ENCODE results near the gene GPRIN2. TPM values are rescaled to one million over a fixed set of nuclear protein-coding genes. Genes with fewer than 3 reads are reported as not detected.
A peak's percentile ranks its signal among the peaks of the same experiment; 100 is the strongest.
"Not testable (repeated sequence)": the region's sequence is repeated elsewhere in the genome, so short reads cannot be mapped to it uniquely, and the experiment has no call there.

Gene GPRIN2
- total and polyA plus RNA-seq, 4 donors = 17.7 to 36.5 (median 29.1) TPM

- Histone ChIP-seq H3K9me3 (ENCODE audit: control insufficient read depth in 4 of 4, insufficient read depth in 3 of 4, low read length in 3 of 4) (no peaks in the 10 kb centered on the region), H3K27me3 (ENCODE audit: control insufficient read depth in 3 of 3, insufficient read depth in 3 of 3, low read length in 2 of 3) (no peaks in the 10 kb centered on the region), H3K4me3 (no peak overlapping the region), H3K4me1 (ENCODE audit: control insufficient read depth in 5 of 5, insufficient read depth in 5 of 5, low read length in 5 of 5) (peaks cover 0 to 18% (median 3%) of the 10 kb centered on the region in 5 donors), H3K27ac (ENCODE audit: low read depth in 1 of 2, low read length in 1 of 2) (no peak overlapping the region), H3K9ac (ENCODE audit: insufficient read depth in 1 of 2, low read length in 2 of 2) (no peak overlapping the region), H3K36me3 (ENCODE audit: control insufficient read depth in 4 of 4, insufficient read depth in 4 of 4, low read length in 4 of 4) (no peaks in the 10 kb centered on the region)
- peak; percentile 26 to 91 (median 84) for DNase-seq
- ATAC-seq (ENCODE audit: insufficient read depth, low FRiP score) = no peak
- no peak for TF ChIP-seq CTCF (IDR thresholded peaks at IDR 0.05; ENCODE audit: control extremely low read depth, extremely low read depth)
Measured at GRCh38 chr10:46515366-46515765, 41.1 kb downstream of the GPRIN2 start.

GRCh38 chr10:46514899-46515298, 41.6 kb downstream of the GPRIN2 start:
- DNase-seq (peak in 2 of 3 donors; percentile 15 to 26), ATAC-seq (ENCODE audit: insufficient read depth, low FRiP score) (no peak)
- peaks cover 0 to 18% (median 3%) of the 10 kb centered on the region in 5 donors for H3K4me1 ChIP-seq (ENCODE audit: control insufficient read depth in 5 of 5, insufficient read depth in 5 of 5, low read length in 5 of 5)
- TF ChIP-seq CTCF (IDR thresholded peaks at IDR 0.05; ENCODE audit: control extremely low read depth, extremely low read depth) = no peak
- WGBS, 2 donors = 74 to 82% methylated on average over 3 of the region's 3 CpGs
- H3K4me3 ChIP-seq = no peak overlapping the region
- H3K36me3 ChIP-seq (ENCODE audit: control insufficient read depth in 4 of 4, insufficient read depth in 4 of 4, low read length in 4 of 4) = no peaks in the 10 kb centered on the region
- H3K9me3 ChIP-seq (ENCODE audit: control insufficient read depth in 4 of 4, insufficient read depth in 3 of 4, low read length in 3 of 4) = no peaks in the 10 kb centered on the region
- no peak overlapping the region for H3K27ac ChIP-seq (ENCODE audit: low read depth in 1 of 2, low read length in 1 of 2)
- H3K27me3 ChIP-seq (ENCODE audit: control insufficient read depth in 3 of 3, insufficient read depth in 3 of 3, low read length in 2 of 3) = no peaks in the 10 kb centered on the region
- no peak overlapping the region for H3K9ac ChIP-seq (ENCODE audit: insufficient read depth in 1 of 2, low read length in 2 of 2)

- H3K27ac ChIP-seq (ENCODE audit: low read depth in 1 of 2, low read length in 1 of 2) = no peak overlapping the region
- DNase-seq (peak in 1 of 3 donors; percentile 10), ATAC-seq (ENCODE audit: insufficient read depth, low FRiP score) (no peak)
- H3K9ac ChIP-seq (ENCODE audit: insufficient read depth in 1 of 2, low read length in 2 of 2) = no peak overlapping the region
- TF ChIP-seq CTCF (IDR thresholded peaks at IDR 0.05; ENCODE audit: control extremely low read depth, extremely low read depth) = no peak
- H3K4me3 ChIP-seq = no peak overlapping the region
- no peaks in the 10 kb centered on the region for H3K27me3 ChIP-seq (ENCODE audit: control insufficient read depth in 3 of 3, insufficient read depth in 3 of 3, low read length in 2 of 3)
- 79 to 88% methylated on average over 6 of the region's 6 CpGs for WGBS, 2 donors
- peaks cover 0 to 18% (median 3%) of the 10 kb centered on the region in 5 donors for H3K4me1 ChIP-seq (ENCODE audit: control insufficient read depth in 5 of 5, insufficient read depth in 5 of 5, low read length in 5 of 5)
- H3K9me3 ChIP-seq (ENCODE audit: control insufficient read depth in 4 of 4, insufficient read depth in 3 of 4, low read length in 3 of 4) = no peaks in the 10 kb centered on the region
- H3K36me3 ChIP-seq (ENCODE audit: control insufficient read depth in 4 of 4, insufficient read depth in 4 of 4, low read length in 4 of 4) = no peaks in the 10 kb centered on the region
Measured at GRCh38 chr10:46514431-46514861, 42.0 kb downstream of the GPRIN2 start.

- H3K4me1 ChIP-seq (ENCODE audit: control insufficient read depth in 5 of 5, insufficient read depth in 5 of 5, low read length in 5 of 5) = peaks cover 0 to 18% (median 3%) of the 10 kb centered on the region in 5 donors
- no CpG with 5 or more reads among the region's 8 CpGs for WGBS, 2 donors
- ATAC-seq (ENCODE audit: insufficient read depth, low FRiP score); DNase-seq; H3K27me3 ChIP-seq (ENCODE audit: control insufficient read depth in 3 of 3, insufficient read depth in 3 of 3, low read length in 2 of 3); H3K9me3 ChIP-seq (ENCODE audit: control insufficient read depth in 4 of 4, insufficient read depth in 3 of 4, low read length in 3 of 4); H3K36me3 ChIP-seq (ENCODE audit: control insufficient read depth in 4 of 4, insufficient read depth in 4 of 4, low read length in 4 of 4); H3K4me3 ChIP-seq; H3K27ac ChIP-seq (ENCODE audit: low read depth in 1 of 2, low read length in 1 of 2); H3K9ac ChIP-seq (ENCODE audit: insufficient read depth in 1 of 2, low read length in 2 of 2): not testable (repeated sequence)
Measured at GRCh38 chr10:46513333-46513732, 43.1 kb downstream of the GPRIN2 start.

GRCh38 chr10:46512725-46513124, 43.7 kb downstream of the GPRIN2 start:
- 99 to 100% methylated on average over 3 of the region's 7 CpGs for WGBS, 2 donors
- not testable (repeated sequence) for H3K9me3 ChIP-seq (ENCODE audit: control insufficient read depth in 4 of 4, insufficient read depth in 3 of 4, low read length in 3 of 4); H3K27me3 ChIP-seq (ENCODE audit: control insufficient read depth in 3 of 3, insufficient read depth in 3 of 3, low read length in 2 of 3); ATAC-seq (ENCODE audit: insufficient read depth, low FRiP score); H3K36me3 ChIP-seq (ENCODE audit: control insufficient read depth in 4 of 4, insufficient read depth in 4 of 4, low read length in 4 of 4); H3K9ac ChIP-seq (ENCODE audit: insufficient read depth in 1 of 2, low read length in 2 of 2); DNase-seq; H3K4me3 ChIP-seq; H3K27ac ChIP-seq (ENCODE audit: low read depth in 1 of 2, low read length in 1 of 2)
- H3K4me1 ChIP-seq (ENCODE audit: control insufficient read depth in 5 of 5, insufficient read depth in 5 of 5, low read length in 5 of 5) = peaks cover 0 to 18% (median 3%) of the 10 kb centered on the region in 5 donors

- no CpG with 5 or more reads among the region's 5 CpGs for WGBS, 2 donors
- not testable (repeated sequence) for H3K9me3 ChIP-seq (ENCODE audit: control insufficient read depth in 4 of 4, insufficient read depth in 3 of 4, low read length in 3 of 4); DNase-seq; H3K36me3 ChIP-seq (ENCODE audit: control insufficient read depth in 4 of 4, insufficient read depth in 4 of 4, low read length in 4 of 4); H3K27me3 ChIP-seq (ENCODE audit: control insufficient read depth in 3 of 3, insufficient read depth in 3 of 3, low read length in 2 of 3); ATAC-seq (ENCODE audit: insufficient read depth, low FRiP score); H3K4me3 ChIP-seq; H3K27ac ChIP-seq (ENCODE audit: low read depth in 1 of 2, low read length in 1 of 2); H3K9ac ChIP-seq (ENCODE audit: insufficient read depth in 1 of 2, low read length in 2 of 2)
- H3K4me1 ChIP-seq (ENCODE audit: control insufficient read depth in 5 of 5, insufficient read depth in 5 of 5, low read length in 5 of 5) = peaks cover 0 to 18% (median 1%) of the 10 kb centered on the region in 5 donors
Measured at GRCh38 chr10:46512002-46512401, 44.5 kb downstream of the GPRIN2 start.
